ENCODE results near the gene CCDC43.

The CCDC43 gene

GRCh38 chr17:44627513-44628242 is 61.9 kb downstream of the CCDC43 start:
- DNase-seq (ENCODE audit: low read depth): no peak
- TF ChIP-seq, protein P1, sequence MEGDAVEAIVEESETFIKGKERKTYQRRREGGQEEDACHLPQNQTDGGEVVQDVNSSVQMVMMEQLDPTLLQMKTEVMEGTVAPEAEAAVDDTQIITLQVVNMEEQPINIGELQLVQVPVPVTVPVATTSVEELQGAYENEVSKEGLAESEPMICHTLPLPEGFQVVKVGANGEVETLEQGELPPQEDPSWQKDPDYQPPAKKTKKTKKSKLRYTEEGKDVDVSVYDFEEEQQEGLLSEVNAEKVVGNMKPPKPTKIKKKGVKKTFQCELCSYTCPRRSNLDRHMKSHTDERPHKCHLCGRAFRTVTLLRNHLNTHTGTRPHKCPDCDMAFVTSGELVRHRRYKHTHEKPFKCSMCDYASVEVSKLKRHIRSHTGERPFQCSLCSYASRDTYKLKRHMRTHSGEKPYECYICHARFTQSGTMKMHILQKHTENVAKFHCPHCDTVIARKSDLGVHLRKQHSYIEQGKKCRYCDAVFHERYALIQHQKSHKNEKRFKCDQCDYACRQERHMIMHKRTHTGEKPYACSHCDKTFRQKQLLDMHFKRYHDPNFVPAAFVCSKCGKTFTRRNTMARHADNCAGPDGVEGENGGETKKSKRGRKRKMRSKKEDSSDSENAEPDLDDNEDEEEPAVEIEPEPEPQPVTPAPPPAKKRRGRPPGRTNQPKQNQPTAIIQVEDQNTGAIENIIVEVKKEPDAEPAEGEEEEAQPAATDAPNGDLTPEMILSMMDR (IDR thresholded peaks at IDR 0.05; ENCODE audit: insufficient read depth, low read depth, low read length, missing control alignments): no peak
- H3K4me3 ChIP-seq (ENCODE audit: low read depth, low read length): no peak overlapping the region

Measured in GM12865 (cell line).